PFSK-1 (cell line): ENCODE results near the gene PLAAT1.

Experiments used
- POLR2AphosphoS5 ChIP-seq: IDR thresholded peaks from 2 replicates; pipeline ENCODE4 v1.6.1; 2012; ENCODE audit warnings: low read depth, mild to moderate bottlenecking, control low read depth, low read length, moderate library complexity
- REST ChIP-seq, 2 experiments: IDR thresholded peaks; 2 replicates each; pipeline versions ENCODE4 v1.6.1 to v1.8.0; 2011 to 2012; ENCODE audit warnings: low read depth in 2 of 2, low read length in 2 of 2, control low read depth in 1 of 2, inconsistent platforms in 1 of 2, mild to moderate bottlenecking in 1 of 2, moderate library complexity in 1 of 2; ENCODE audit not compliant: insufficient read depth in 1 of 2
- SIN3A ChIP-seq: IDR thresholded peaks from 2 replicates; pipeline ENCODE4 v1.6.1; 2012; ENCODE audit warnings: mild to moderate bottlenecking, low read length, moderate library complexity, borderline replicate concordance; ENCODE audit not compliant: insufficient read depth
- TAF1 ChIP-seq: IDR thresholded peaks from 2 replicates; pipeline ENCODE4 v1.6.1; 2012; ENCODE audit warnings: low read length, control low read depth, borderline replicate concordance; ENCODE audit not compliant: insufficient read depth

- no peak for TF ChIP-seq SIN3A
- TF ChIP-seq POLR2AphosphoS5, result no peak
- TF ChIP-seq REST (IDR thresholded peaks at IDR 0.05; ENCODE audit: insufficient read depth in 1 of 2, low read depth in 2 of 2, low read length in 2 of 2), result no peak
- no peak for TF ChIP-seq TAF1
These were observed 76.8 kb downstream of the PLAAT1 start for GRCh38 chr3:193317682-193318300.
